Prostate gland (tissue), 2 donors: Measurements from ENCODE around the gene C1QL2. TPM values are rescaled to one million over a fixed set of nuclear protein-coding genes. Genes with fewer than 3 reads are reported as not detected.

ENCODE experiments used
- DNase-seq: peaks from one replicate; pipeline ENCODE4 v3.0.0-alpha.2; 2019; ENCODE audit warnings: low spot score
- H3K27ac ChIP-seq, 2 donors: fragments of 200-600 bp; sonication (generic); 2 replicates each; pipeline ENCODE4 v1.5.1; 2017 to 2019
- H3K27me3 ChIP-seq: fragments of 200-600 bp; sonication (generic); replicated peaks from 2 replicates; pipeline ENCODE4 v1.5.1; 2019; ENCODE audit not compliant: insufficient read depth
- H3K36me3 ChIP-seq, 2 donors: fragments of 200-600 bp; sonication (generic); 1 replicate in 1 of 2; 2 replicates in 1 of 2; pipeline versions ENCODE4 v1.5.1 to v1.8.1; 2017 to 2019
- H3K4me1 ChIP-seq: fragments of 200-600 bp; sonication (generic); replicated peaks from 2 replicates; pipeline ENCODE4 v1.5.1; 2019
- H3K4me3 ChIP-seq, 2 donors: fragments of 200-600 bp; sonication (generic); 2 replicates each; pipeline ENCODE4 v1.5.1; 2017 to 2019
- H3K9me3 ChIP-seq: fragments of 200-600 bp; sonication (generic); 2 replicates; pipeline ENCODE4 v1.5.1; 2017
- POLR2A ChIP-seq: fragments of 450-650 bp; IDR thresholded peaks from one replicate; pipeline ENCODE4 v1.6.1; 2016; ENCODE audit warnings: antibody characterized with exemption, mild to moderate bottlenecking
- POLR2AphosphoS5 ChIP-seq: sonication (generic); formaldehyde crosslinking; IDR thresholded peaks from one replicate; pipeline ENCODE4 v1.6.1; 2017; ENCODE audit warnings: antibody characterized with exemption
- WGBS: methylation state at CpG from one replicate; pipeline ENCODE4 v1.1.5; 2018; 5-methylcytosine and 5-hydroxymethylcytosine counted together
- intact Hi-C: fragments of 100-400 bp; cut with DNase I; formaldehyde crosslinking; loops from one replicate; pipeline ENCODE4 v1.14.2; 2022
- total RNA-seq, 2 donors: library from RNA; depleted of rRNA; stranded (reverse); fragments of >200 nt; gene quantifications; one replicate each; pipeline ENCODE4 v1.1.0, GENCODE V29; 2016
- TF ChIP-seq, protein P1 (sequence below), 4 experiments: fragments of 200-600 bp in 2 of 4; fragments of 450-650 bp in 2 of 4; sonication (generic) in 2 of 4; IDR thresholded peaks; 1 replicate in 3 of 4; 2 replicates in 1 of 4; pipeline ENCODE4 v1.5.1; 2016 to 2019; ENCODE audit warnings: antibody characterized with exemption in 4 of 4, mild to moderate bottlenecking in 2 of 4, moderate library complexity in 2 of 4

C1QL2 gene
- total RNA-seq, 2 donors from 2014 or later, result 0.23 to 1.4 TPM

DNA sequence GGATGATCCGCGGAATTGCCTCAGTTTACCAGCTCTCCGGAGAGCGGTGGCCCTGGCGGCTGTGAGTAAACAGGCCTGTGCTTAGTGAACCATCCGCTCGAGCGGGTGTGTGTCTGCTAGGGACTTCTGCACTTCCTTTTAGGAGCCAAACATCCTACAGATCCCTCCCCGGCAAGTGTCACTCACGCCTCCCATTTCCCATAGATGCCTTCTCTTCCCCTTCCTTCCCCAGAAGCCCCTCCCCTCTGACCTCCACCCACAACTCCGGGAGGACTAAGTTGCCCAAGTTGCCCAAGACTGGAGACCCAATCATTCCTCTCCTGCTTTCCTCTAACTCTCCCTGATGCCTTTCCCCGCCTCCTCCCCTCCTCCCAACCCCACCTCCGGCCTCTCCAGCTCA, 2.9 kb downstream of the C1QL2 start:
- intact Hi-C loops, result no loop called here
- H3K4me3 ChIP-seq, result no peak overlapping the region
- DNase-seq, result no peak
- WGBS, result 20% methylated on average over 13 of the region's 13 CpGs
- H3K9me3 ChIP-seq, result no peaks in the 10 kb centered on the region
- H3K27me3 ChIP-seq, result peaks cover 33% of the 10 kb centered on the region
- H3K4me1 ChIP-seq, result no peaks in the 10 kb centered on the region
- no peak overlapping the region for H3K27ac ChIP-seq
- no peaks in the 10 kb centered on the region for H3K36me3 ChIP-seq
- TF ChIP-seq, protein P1, sequence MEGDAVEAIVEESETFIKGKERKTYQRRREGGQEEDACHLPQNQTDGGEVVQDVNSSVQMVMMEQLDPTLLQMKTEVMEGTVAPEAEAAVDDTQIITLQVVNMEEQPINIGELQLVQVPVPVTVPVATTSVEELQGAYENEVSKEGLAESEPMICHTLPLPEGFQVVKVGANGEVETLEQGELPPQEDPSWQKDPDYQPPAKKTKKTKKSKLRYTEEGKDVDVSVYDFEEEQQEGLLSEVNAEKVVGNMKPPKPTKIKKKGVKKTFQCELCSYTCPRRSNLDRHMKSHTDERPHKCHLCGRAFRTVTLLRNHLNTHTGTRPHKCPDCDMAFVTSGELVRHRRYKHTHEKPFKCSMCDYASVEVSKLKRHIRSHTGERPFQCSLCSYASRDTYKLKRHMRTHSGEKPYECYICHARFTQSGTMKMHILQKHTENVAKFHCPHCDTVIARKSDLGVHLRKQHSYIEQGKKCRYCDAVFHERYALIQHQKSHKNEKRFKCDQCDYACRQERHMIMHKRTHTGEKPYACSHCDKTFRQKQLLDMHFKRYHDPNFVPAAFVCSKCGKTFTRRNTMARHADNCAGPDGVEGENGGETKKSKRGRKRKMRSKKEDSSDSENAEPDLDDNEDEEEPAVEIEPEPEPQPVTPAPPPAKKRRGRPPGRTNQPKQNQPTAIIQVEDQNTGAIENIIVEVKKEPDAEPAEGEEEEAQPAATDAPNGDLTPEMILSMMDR (IDR thresholded peaks at IDR 0.05), result no peak
- TF ChIP-seq POLR2AphosphoS5 (no peak), POLR2A (no peak)

DNA sequence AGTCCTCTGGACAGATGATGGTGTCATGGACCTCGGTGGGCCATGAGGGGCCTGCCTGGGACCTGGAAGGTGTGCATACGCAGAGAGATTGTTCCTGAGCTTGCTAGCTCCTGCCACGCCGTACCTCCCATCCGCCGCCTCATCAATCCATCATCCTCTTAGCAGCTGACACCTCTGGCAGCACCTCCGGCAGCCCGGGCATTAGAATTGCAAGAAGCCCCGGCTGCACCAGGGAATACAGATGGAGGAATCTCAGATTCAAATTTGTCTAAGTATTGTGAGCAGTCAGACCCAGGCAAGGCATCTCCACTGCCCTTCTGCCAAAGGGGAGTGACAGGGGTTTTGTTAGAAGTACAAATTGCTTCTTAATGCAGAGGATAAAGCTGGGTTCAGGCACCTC, 4.5 kb downstream of the C1QL2 start:
- Histone ChIP-seq H3K4me1 (no peaks in the 10 kb centered on the region), H3K27ac (no peak overlapping the region), H3K9me3 (no peaks in the 10 kb centered on the region), H3K36me3 (no peaks in the 10 kb centered on the region), H3K4me3 (no peak overlapping the region), H3K27me3 (peaks cover 33% of the 10 kb centered on the region)
- no peak for TF ChIP-seq POLR2AphosphoS5
- no peak for TF ChIP-seq POLR2A
- TF ChIP-seq, protein P1 (IDR thresholded peaks at IDR 0.05), result no peak
- intact Hi-C loops, result no loop called here
- 43% methylated on average over 9 of the region's 9 CpGs for WGBS
- no peak for DNase-seq

DNA sequence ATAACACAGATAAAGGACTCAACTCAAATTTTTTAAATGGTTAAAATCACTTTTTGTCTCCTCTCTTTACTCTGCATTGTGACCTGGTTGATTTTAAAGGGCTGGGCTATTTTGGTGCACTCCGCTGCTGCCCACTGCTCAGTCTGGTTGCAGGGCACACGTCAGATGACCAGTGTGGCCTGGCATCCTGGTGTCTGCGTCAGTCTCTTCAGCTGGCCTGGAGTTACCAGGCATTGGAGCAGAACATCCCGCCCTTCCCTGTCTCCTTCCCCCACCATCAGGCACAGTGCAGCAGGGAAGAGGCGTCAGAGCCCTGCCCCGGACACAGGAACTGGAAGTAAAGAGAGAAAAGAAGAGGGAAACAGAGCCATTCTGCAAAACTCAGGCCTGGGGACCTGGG, 8.9 kb downstream of the C1QL2 start:
- H3K36me3 ChIP-seq, result no peaks in the 10 kb centered on the region
- no peak for DNase-seq
- H3K4me1 ChIP-seq, result no peaks in the 10 kb centered on the region
- TF ChIP-seq POLR2AphosphoS5 (no peak), POLR2A (no peak)
- TF ChIP-seq, protein P1 (IDR thresholded peaks at IDR 0.05), result no peak
- H3K9me3 ChIP-seq, result no peaks in the 10 kb centered on the region
- peaks cover 10% of the 10 kb centered on the region for H3K27me3 ChIP-seq
- intact Hi-C loops, result no loop called here
- 48% methylated on average over 6 of the region's 6 CpGs for WGBS
- no peak overlapping the region for H3K4me3 ChIP-seq
- no peak overlapping the region for H3K27ac ChIP-seq

DNA sequence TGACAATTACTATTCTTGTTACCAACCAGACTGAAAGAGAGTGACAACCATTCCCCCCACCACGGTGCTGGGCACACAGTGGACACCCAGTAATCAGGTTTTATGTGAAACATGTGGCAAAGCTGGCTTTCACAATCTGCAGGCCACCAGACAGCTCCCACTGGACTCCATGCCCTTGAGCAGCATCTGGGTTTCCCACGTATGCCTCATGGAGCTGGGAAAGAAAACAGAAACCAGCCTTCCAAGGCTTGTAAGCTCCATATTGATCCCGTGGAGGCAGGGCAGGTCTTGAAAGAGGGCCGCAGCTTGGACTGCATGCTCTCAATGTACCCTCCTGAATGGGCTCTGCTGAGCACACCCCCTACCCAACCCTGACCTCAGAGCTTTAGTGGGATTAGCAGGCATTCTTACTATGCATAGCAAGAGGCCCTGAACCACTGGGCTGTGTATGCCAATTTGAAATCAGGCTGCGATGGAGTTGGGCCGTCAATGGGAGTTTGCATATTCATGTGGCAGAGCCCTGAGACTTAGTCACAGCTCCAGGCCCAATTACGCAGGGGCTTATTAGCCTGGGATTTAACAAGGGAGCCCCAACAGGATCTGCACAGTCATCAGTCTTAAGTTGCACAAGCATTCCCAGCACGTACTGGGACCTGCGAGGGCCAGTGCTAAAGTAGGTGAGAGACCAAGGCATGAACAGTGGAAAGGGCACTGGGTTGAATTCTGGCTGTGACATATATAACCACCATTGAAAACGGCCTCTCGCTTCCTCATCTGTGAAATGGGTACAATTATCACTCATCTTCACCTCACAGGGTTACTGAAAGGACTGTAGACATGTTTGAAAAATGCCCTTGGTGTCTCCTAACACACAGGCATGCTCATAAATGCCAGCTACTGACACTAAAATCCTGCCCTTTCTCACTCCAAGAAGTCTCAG, 10.5 kb downstream of the C1QL2 start:
- DNase-seq, result no peak
- TF ChIP-seq POLR2AphosphoS5 (no peak), POLR2A (no peak)
- TF ChIP-seq, protein P1 (IDR thresholded peaks at IDR 0.05), result no peak
- Histone ChIP-seq H3K9me3 (no peaks in the 10 kb centered on the region), H3K27ac (no peak overlapping the region), H3K27me3 (peaks cover 6% of the 10 kb centered on the region), H3K4me1 (no peaks in the 10 kb centered on the region), H3K4me3 (no peak overlapping the region), H3K36me3 (no peaks in the 10 kb centered on the region)
- 71% methylated on average over 11 of the region's 11 CpGs for WGBS
- intact Hi-C loops, result no loop called here

DNA sequence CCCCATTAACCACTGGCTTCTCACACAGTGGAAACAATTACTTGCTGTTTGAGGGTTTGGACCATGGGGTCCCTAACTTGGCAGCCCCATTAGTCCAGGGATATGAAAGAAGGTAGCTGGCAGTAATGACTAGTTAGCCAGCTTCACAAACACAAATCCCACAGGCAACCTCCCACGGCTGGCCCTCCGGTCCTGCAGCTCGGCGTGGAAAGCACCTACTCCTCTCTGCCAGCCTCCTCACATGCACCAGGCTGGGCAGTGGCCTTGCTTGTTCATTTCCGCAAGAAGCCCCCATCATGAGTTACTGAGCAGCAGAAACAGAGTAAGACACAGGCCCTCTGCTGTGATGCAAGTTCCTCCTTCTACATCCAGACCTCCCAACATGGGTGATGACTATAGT, 13.7 kb downstream of the C1QL2 start:
- Histone ChIP-seq H3K4me3 (no peak overlapping the region), H3K27me3 (peaks cover 3% of the 10 kb centered on the region), H3K4me1 (no peaks in the 10 kb centered on the region), H3K36me3 (no peaks in the 10 kb centered on the region), H3K9me3 (no peaks in the 10 kb centered on the region), H3K27ac (no peak overlapping the region)
- TF ChIP-seq, protein P1 (IDR thresholded peaks at IDR 0.05), result no peak
- TF ChIP-seq POLR2AphosphoS5, result no peak
- TF ChIP-seq POLR2A, result no peak
- intact Hi-C loops, result no loop called here
- WGBS, result 83% methylated on average over 5 of the region's 5 CpGs
- no peak for DNase-seq
